SU-DHL-6 (cell line): Measurements from ENCODE around the gene RNF214.

Experiments
- H2AFZ ChIP-seq: fragments of 200-600 bp; sonication (generic); 2 replicates; pipeline ENCODE4 v1.6.1; 2014; ENCODE audit warnings: low read depth, mild to moderate bottlenecking, moderate library complexity, mixed read lengths, antibody characterized with exemption, low read length; ENCODE audit not compliant: severe bottlenecking
- H3F3A ChIP-seq: fragments of 200-600 bp; shearing (Covaris generic); 2 replicates; pipeline ENCODE4 v1.6.0; 2016; ENCODE audit warnings: antibody characterized with exemption, mild to moderate bottlenecking; ENCODE audit not compliant: insufficient read depth
- H3K27ac ChIP-seq: fragments of 200-600 bp; sonication (generic); 2 replicates; pipeline ENCODE4 v1.5.1; 2016; ENCODE audit warnings: low read depth, mild to moderate bottlenecking, low read length, moderate library complexity, mixed read lengths
- H3K27me3 ChIP-seq: fragments of 200-600 bp; sonication (generic), shearing (Covaris generic); 2 replicates; pipeline ENCODE4 v1.6.0; 2014; ENCODE audit warnings: mild to moderate bottlenecking, low read length
- H3K36me3 ChIP-seq: fragments of 200-600 bp; sonication (generic); 2 replicates; pipeline ENCODE4 v1.6.1; 2014; ENCODE audit warnings: mild to moderate bottlenecking, low read length, mixed read lengths
- H3K4me2 ChIP-seq: fragments of 300-600, 200-600 bp; shearing (Covaris generic), sonication (generic); 2 replicates; pipeline ENCODE4 v1.6.0; 2014; ENCODE audit warnings: low read length, low read depth, mild to moderate bottlenecking; ENCODE audit not compliant: poor library complexity, severe bottlenecking
- H3K4me3 ChIP-seq: fragments of 200-600 bp; sonication (generic); 2 replicates; pipeline ENCODE4 v1.5.1; 2014; ENCODE audit warnings: antibody characterized with exemption, low read length, mild to moderate bottlenecking, mixed read lengths; ENCODE audit not compliant: insufficient read depth, poor library complexity, severe bottlenecking
- H3K79me2 ChIP-seq: fragments of 200-600 bp; sonication (generic); 2 replicates; pipeline ENCODE4 v1.6.1; 2014; ENCODE audit warnings: mild to moderate bottlenecking, low read length, moderate library complexity; ENCODE audit not compliant: insufficient read depth
- H3K9ac ChIP-seq: fragments of 200-600 bp; sonication (generic); 2 replicates; pipeline ENCODE4 v1.7.0; 2014; ENCODE audit warnings: mild to moderate bottlenecking, low read length
- H3K9me2 ChIP-seq: fragments of 200-600 bp; sonication (generic); replicated peaks from 2 replicates; pipeline ENCODE4 v1.6.1; 2014; ENCODE audit warnings: low read length; ENCODE audit not compliant: insufficient read depth
- H3K9me3 ChIP-seq: fragments of 200-600 bp; sonication (generic); 2 replicates; pipeline ENCODE4 v1.6.1; 2014; ENCODE audit warnings: low read length, mixed read lengths; ENCODE audit not compliant: insufficient read depth
- H4K20me1 ChIP-seq: fragments of 200-600 bp; sonication (generic); 2 replicates; pipeline ENCODE4 v1.6.1; 2014; ENCODE audit warnings: low read depth, mild to moderate bottlenecking, antibody characterized with exemption, low read length, moderate library complexity, mixed read lengths
- EZH2phosphoT487 ChIP-seq: fragments of 200-600 bp; sonication (generic), shearing (Covaris generic); conservative IDR thresholded peaks from 2 replicates; pipeline ENCODE4 v1.6.1; 2018; ENCODE audit warnings: mild to moderate bottlenecking, antibody characterized with exemption, low read length, moderate library complexity, mixed read lengths
- TF ChIP-seq, protein P1 (sequence below): fragments of 200-600 bp; sonication (generic); IDR thresholded peaks from one replicate; pipeline ENCODE4 v1.5.1; 2017; ENCODE audit warnings: antibody characterized with exemption, mild to moderate bottlenecking, low read length, moderate library complexity; ENCODE audit not compliant: insufficient read depth, poor library complexity, severe bottlenecking

Gene RNF214

DNA sequence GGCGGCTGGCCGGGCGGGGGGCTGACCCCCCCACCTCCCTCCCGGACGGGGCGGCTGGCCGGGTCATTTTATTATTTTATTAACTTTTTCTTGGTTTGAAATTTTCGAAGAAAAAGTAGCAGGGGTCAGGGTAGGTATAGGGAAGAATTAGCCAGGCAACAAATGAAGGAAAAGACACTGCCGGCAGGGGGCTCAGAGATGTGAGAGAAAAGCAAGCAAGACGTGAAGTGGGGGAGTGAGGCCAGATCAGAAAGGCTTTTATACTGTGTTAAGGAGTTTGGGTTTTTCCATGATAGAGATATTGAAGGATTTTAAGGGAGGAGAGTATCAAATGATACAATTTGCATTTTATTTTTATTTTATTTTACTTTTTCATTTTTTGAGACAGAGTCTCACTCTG, 19.0 kb downstream of the RNF214 start:
- no peak overlapping the region for H3K27ac ChIP-seq
- H3K79me2 ChIP-seq, result no peaks in the 10 kb centered on the region
- H3K4me2 ChIP-seq, result no peak overlapping the region
- no peak overlapping the region for H3K4me3 ChIP-seq
- no peaks in the 10 kb centered on the region for H3K27me3 ChIP-seq
- H3K36me3 ChIP-seq, result peaks cover 5% of the 10 kb centered on the region; the same call in 1 of the 2 replicates
- no peaks in the 10 kb centered on the region for H3F3A ChIP-seq
- TF ChIP-seq EZH2phosphoT487, result no peak
- TF ChIP-seq, protein P1, sequence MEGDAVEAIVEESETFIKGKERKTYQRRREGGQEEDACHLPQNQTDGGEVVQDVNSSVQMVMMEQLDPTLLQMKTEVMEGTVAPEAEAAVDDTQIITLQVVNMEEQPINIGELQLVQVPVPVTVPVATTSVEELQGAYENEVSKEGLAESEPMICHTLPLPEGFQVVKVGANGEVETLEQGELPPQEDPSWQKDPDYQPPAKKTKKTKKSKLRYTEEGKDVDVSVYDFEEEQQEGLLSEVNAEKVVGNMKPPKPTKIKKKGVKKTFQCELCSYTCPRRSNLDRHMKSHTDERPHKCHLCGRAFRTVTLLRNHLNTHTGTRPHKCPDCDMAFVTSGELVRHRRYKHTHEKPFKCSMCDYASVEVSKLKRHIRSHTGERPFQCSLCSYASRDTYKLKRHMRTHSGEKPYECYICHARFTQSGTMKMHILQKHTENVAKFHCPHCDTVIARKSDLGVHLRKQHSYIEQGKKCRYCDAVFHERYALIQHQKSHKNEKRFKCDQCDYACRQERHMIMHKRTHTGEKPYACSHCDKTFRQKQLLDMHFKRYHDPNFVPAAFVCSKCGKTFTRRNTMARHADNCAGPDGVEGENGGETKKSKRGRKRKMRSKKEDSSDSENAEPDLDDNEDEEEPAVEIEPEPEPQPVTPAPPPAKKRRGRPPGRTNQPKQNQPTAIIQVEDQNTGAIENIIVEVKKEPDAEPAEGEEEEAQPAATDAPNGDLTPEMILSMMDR, result no peak
- no peak overlapping the region for H2AFZ ChIP-seq
- no peaks in the 10 kb centered on the region for H4K20me1 ChIP-seq
- no peaks in the 10 kb centered on the region for H3K9me2 ChIP-seq
- no peaks in the 10 kb centered on the region for H3K9me3 ChIP-seq
- no peak overlapping the region for H3K9ac ChIP-seq

- Histone ChIP-seq H3K9ac (no peak overlapping the region), H3K9me3 (no peaks in the 10 kb centered on the region), H3K4me3 (no peak overlapping the region), H3K9me2 (no peaks in the 10 kb centered on the region), H2AFZ (no peak overlapping the region), H4K20me1 (no peaks in the 10 kb centered on the region), H3K27ac (no peak overlapping the region), H3K4me2 (no peak overlapping the region), H3F3A (no peaks in the 10 kb centered on the region), H3K36me3 (no peaks in the 10 kb centered on the region), H3K27me3 (no peaks in the 10 kb centered on the region), H3K79me2 (no peaks in the 10 kb centered on the region)
- no peak for TF ChIP-seq EZH2phosphoT487
- TF ChIP-seq, protein P1, result no peak
These were observed 23.5 kb downstream of the RNF214 start for GRCh38 chr11:117255966-117256365.

- Histone ChIP-seq H3F3A (no peaks in the 10 kb centered on the region), H3K9ac (no peak overlapping the region), H4K20me1 (no peaks in the 10 kb centered on the region), H3K9me2 (no peaks in the 10 kb centered on the region), H3K4me2 (no peak overlapping the region), H3K9me3 (no peaks in the 10 kb centered on the region), H3K27ac (no peak overlapping the region), H3K27me3 (no peaks in the 10 kb centered on the region), H3K36me3 (no peaks in the 10 kb centered on the region), H3K4me3 (no peak overlapping the region), H3K79me2 (no peaks in the 10 kb centered on the region), H2AFZ (no peak overlapping the region)
- TF ChIP-seq, protein P1, result no peak
- TF ChIP-seq EZH2phosphoT487, result no peak
These were observed 24.1 kb downstream of the RNF214 start for GRCh38 chr11:117256573-117256972.
